Measurements from ENCODE around the gene SLC44A5.

SLC44A5 gene

GRCh38 chr1:75554870-75555269 lies 56.0 kb downstream of the SLC44A5 start:
- Histone ChIP-seq H2AFZ (ENCODE audit: low read depth) (no peak overlapping the region), H3K4me2 (no peak overlapping the region), H3K4me1 (ENCODE audit: low read depth, poor library complexity, severe bottlenecking) (no peaks in the 10 kb centered on the region), H3K79me2 (ENCODE audit: insufficient read depth, low read depth) (no peaks in the 10 kb centered on the region), H3K4me3 (IDR thresholded peaks at IDR 0.05; ENCODE audit: insufficient read depth, low read depth, low read length) (no peak overlapping the region), H3K9ac (no peak overlapping the region), H3K27ac (no peak overlapping the region), H3K27me3 (ENCODE audit: insufficient read depth, low read depth) (no peaks in the 10 kb centered on the region), H3K36me3 (ENCODE audit: insufficient read depth) (no peaks in the 10 kb centered on the region), H4K20me1 (ENCODE audit: insufficient read depth) (no peaks in the 10 kb centered on the region)
- TF ChIP-seq CTCF (conservative IDR thresholded peaks at IDR 0.05; ENCODE audit: low read depth, low read length), result no peak

- Histone ChIP-seq H4K20me1 (ENCODE audit: insufficient read depth) (no peaks in the 10 kb centered on the region), H3K79me2 (ENCODE audit: insufficient read depth, low read depth) (no peaks in the 10 kb centered on the region), H3K4me2 (no peak overlapping the region), H3K9ac (no peak overlapping the region), H3K36me3 (ENCODE audit: insufficient read depth) (no peaks in the 10 kb centered on the region), H3K27ac (no peak overlapping the region), H3K4me1 (ENCODE audit: low read depth, poor library complexity, severe bottlenecking) (no peaks in the 10 kb centered on the region), H3K27me3 (ENCODE audit: insufficient read depth, low read depth) (no peaks in the 10 kb centered on the region), H2AFZ (ENCODE audit: low read depth) (no peak overlapping the region), H3K4me3 (IDR thresholded peaks at IDR 0.05; ENCODE audit: insufficient read depth, low read depth, low read length) (no peak overlapping the region)
- no peak for TF ChIP-seq CTCF (conservative IDR thresholded peaks at IDR 0.05; ENCODE audit: low read depth, low read length)
Measured at GRCh38 chr1:75554181-75554580, 56.7 kb downstream of the SLC44A5 start.

GRCh38 chr1:75550559-75550958 lies 60.4 kb downstream of the SLC44A5 start:
- TF ChIP-seq CTCF (conservative IDR thresholded peaks at IDR 0.05; ENCODE audit: low read depth, low read length), result no peak
- H3K79me2 ChIP-seq (ENCODE audit: insufficient read depth, low read depth), result no peaks in the 10 kb centered on the region
- H3K27me3 ChIP-seq (ENCODE audit: insufficient read depth, low read depth), result no peaks in the 10 kb centered on the region
- H3K36me3 ChIP-seq (ENCODE audit: insufficient read depth), result no peaks in the 10 kb centered on the region
- no peak overlapping the region for H3K4me2 ChIP-seq
- H3K4me1 ChIP-seq (ENCODE audit: low read depth, poor library complexity, severe bottlenecking), result no peaks in the 10 kb centered on the region
- no peak overlapping the region for H2AFZ ChIP-seq (ENCODE audit: low read depth)
- H3K4me3 ChIP-seq (IDR thresholded peaks at IDR 0.05; ENCODE audit: insufficient read depth, low read depth, low read length), result no peak overlapping the region
- H3K27ac ChIP-seq, result no peak overlapping the region
- no peaks in the 10 kb centered on the region for H4K20me1 ChIP-seq (ENCODE audit: insufficient read depth)
- no peak overlapping the region for H3K9ac ChIP-seq

- H3K4me1 ChIP-seq (ENCODE audit: low read depth, poor library complexity, severe bottlenecking), result no peaks in the 10 kb centered on the region
- no peak overlapping the region for H3K4me3 ChIP-seq (IDR thresholded peaks at IDR 0.05; ENCODE audit: insufficient read depth, low read depth, low read length)
- no peaks in the 10 kb centered on the region for H3K79me2 ChIP-seq (ENCODE audit: insufficient read depth, low read depth)
- H2AFZ ChIP-seq (ENCODE audit: low read depth), result no peak overlapping the region
- no peaks in the 10 kb centered on the region for H4K20me1 ChIP-seq (ENCODE audit: insufficient read depth)
- H3K9ac ChIP-seq, result no peak overlapping the region
- no peaks in the 10 kb centered on the region for H3K36me3 ChIP-seq (ENCODE audit: insufficient read depth)
- TF ChIP-seq CTCF (conservative IDR thresholded peaks at IDR 0.05; ENCODE audit: low read depth, low read length), result no peak
- no peak overlapping the region for H3K4me2 ChIP-seq
- no peaks in the 10 kb centered on the region for H3K27me3 ChIP-seq (ENCODE audit: insufficient read depth, low read depth)
- no peak overlapping the region for H3K27ac ChIP-seq
Measured at GRCh38 chr1:75548721-75549480, 62.0 kb downstream of the SLC44A5 start.

All from KMS-11 (cell line).